MM.1S (cell line): Measurements from ENCODE around the gene SLCO3A1.

ENCODE experiments used
- CTCF ChIP-seq: fragments of 300-600 bp; sonication (generic); IDR thresholded peaks from 2 replicates; pipeline ENCODE4 v1.5.1; 2016; ENCODE audit warnings: antibody characterized with exemption, low read length, mixed read lengths
- EZH2 ChIP-seq: fragments of 300-600 bp; sonication (generic); optimal IDR thresholded peaks from 2 replicates; pipeline ENCODE3; 2017; ENCODE audit warnings: low read depth, mild to moderate bottlenecking, antibody characterized with exemption, low read length, mixed read lengths

GRCh38 chr15:91942720-91943394 lies 89.3 kb downstream of the SLCO3A1 start:
- no peak for TF ChIP-seq CTCF
- TF ChIP-seq EZH2 = no peak
